ENCODE results near the gene TMEM52B.

Gene TMEM52B

DNA sequence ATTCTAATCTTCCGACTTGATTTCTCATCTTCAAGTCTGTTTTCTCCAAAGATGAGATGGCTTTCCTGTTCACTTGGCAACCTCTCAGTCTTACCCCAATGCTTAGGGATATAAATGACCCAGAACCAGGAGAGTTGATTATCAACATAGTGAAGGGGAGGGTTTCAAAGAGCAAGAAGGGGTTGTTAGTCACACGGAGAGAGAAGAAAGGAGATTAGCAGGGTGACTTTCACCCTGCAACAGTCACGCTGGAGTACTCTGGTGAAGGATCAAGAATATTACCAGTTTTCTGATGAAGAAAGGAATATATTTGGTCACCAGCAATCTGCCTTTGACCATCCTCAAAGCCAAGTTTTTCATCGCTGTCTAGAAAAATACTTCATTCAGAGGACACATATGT, at the start of gene TMEM52B:
TSS of gene TMEM52B (plus strand) at position 212 of the 400 bp plus-strand sequence. CDS start 543 bp downstream, outside the sequence.
- DNase-seq (ENCODE audit: low read depth in 2 of 2), result no peak

DNA sequence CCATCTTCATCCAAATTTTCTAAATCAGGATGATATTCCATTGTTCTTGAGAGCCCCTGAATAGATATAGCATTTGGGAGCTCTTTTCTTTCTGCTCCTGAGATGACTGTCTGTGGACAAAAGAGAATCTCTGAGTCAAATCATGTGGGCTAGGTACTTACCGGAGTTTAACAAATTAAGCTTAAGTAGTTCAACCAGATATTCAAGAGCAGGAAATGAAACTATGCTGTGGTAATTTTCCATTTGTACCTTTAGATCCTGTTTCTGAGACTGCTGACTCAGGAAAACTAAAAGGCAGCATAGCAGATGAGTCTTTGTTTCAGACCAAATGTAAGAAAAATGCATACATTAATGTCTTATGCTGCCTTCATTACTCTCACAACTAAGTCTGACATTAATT, 48.8 kb upstream of the TMEM52B start, which contains the start of gene CLEC7A:
TSS of gene CLEC7A (minus strand) at position 158 of the 400 bp plus-strand sequence. CDS start at position 41, 117 bp downstream.
- no peak for DNase-seq (ENCODE audit: low read depth in 2 of 2)

DNA sequence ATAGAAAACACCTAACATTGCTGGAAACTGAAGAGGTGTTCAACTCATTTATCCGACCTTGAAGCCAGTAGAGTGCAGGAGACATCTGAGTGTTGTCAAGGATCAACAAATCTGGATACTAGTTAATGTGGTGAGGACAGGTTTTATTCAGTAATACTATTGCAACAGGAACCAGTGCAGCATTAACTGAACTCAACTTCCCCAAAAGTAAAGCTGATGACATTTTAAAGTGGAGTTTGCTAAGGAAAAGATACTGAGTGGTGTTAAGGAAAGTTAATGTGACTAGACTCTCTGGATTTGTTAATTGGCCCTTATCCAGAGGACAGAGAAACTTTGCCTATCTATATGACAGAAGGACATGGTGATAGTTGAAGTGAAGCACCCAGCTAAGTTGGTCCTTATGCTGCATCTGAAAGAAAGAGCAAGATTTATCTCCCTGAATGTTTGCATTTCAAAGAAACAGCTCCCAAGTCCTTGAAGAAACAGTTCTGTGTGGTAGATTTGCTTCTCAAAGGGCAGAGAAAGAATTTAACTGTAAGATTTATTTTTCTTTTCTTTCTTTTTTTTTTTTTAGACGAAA, 47.6 kb upstream of the TMEM52B start:
- no peak for DNase-seq (ENCODE audit: low read depth in 2 of 2)

DNA sequence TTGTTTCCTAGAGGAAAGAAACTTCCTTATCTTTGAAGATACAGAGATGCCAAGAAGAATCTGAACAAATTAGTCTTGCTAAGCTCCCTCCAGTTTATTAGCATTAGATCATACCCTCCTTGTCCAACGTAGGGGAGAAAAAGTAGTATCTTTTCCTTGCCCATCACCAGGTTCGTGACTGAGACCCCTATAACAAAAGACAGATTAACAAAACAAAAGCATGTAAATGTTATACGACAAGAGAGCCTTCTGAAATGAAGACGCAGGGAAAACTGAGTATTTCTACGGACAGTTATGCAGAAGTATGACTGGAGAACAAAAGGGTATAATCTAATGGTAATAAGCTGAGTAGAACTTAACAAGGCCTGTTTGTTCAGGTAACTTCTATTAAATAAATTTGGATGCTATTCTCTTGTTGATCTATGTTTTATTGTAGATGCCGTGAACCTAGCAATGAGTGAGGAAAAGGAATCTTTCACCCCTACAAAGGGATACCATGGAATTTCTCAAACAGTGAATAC, 45.9 kb upstream of the TMEM52B start:
- no peak for DNase-seq (ENCODE audit: low read depth in 2 of 2)

DNA sequence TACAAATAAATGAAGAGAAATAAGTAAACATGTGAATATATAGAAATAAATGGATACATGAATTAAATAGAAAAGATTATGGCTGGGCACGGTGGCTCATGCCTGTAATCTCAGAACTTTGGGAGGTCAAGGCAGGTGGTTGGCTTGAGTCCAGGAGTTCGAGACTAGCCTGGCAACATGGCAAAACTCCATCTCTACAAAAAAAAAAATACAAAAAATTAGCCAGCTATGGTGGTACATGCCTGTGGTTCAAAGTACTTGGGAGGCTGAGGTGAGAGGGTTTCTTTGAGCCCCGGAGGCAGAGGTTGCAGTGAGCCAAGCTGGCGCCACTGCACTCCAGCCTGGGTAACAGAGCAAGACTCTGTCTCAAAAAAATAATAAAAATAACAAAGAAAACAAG, 43.7 kb upstream of the TMEM52B start:
- DNase-seq (ENCODE audit: low read depth in 2 of 2), result no peak

DNA sequence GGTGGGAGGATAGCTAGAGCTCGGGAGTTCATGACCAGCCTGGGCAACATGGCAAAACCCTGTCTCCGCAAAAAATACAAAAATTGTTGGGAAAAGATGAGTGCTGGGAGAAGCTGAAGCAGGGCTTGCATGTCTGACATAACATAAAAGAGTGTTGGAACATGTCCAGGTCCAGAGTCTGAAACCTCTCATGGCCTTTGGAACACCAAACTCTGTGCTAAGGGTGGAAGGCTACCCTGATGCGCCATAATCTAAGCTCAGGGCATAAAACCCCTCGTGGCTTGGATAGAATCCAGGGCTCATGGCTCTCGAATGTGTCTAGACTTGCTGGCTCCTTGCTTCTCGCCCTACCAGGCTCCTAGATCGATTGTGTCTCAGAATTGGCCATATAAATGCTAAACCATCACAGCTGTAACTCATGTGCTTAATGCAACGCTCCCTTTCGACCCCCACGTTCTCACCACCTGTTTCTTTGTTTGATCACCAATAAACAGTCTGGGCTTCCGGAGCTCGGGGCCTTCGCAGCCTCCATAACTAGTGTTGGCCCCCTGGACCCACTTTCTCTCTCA, 42.1 kb upstream of the TMEM52B start:
- no peak for DNase-seq (ENCODE audit: low read depth in 2 of 2)

DNA sequence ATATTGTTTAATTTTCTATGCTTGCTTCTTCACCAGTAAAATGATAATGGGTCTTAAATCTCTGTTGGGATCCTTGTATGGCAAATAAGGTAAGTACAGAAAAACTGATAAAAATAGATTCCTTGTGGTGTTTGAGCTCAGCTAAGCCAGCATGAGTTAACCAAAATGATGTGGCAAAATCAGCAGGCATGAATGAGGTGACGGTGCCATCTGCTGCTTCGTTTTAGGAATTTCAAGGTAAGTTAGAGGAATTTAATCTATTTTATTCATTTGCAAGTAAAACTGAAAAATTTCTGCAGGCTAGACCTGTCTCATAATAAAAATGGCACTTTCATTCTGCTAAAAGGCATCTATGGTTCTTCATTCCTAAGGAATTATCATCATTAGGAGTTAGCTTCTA, 38.8 kb upstream of the TMEM52B start:
- no peak for DNase-seq (ENCODE audit: low read depth in 2 of 2)

DNA sequence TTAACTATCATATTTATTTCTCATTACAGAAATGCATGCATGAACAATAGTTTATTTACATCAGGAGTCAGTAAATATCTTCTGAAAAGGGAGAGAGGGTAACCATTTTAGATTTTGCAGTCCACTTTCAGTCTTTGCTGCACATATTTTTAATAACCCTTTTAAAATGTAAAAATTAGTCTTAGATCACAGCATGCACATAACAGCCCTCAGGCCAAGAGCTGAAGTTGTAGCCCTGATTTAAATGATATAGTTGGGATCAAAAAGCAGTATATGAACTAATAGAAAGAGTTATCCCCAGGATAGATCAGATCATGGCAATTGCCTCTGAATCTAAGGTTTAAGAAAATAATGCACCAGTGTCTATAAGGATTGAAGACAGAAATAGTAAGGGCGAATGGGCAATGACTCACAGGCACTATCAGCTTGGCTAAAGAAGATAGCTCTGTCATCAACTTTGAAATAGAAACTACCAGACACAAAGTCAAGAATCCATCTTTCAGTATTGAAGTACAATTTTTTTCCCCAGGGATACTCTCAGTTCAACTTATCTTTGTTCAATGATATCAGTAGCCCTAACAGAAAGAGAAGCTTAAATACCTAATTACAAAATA, 35.7 kb upstream of the TMEM52B start:
- DNase-seq (ENCODE audit: low read depth in 2 of 2), result no peak

DNA sequence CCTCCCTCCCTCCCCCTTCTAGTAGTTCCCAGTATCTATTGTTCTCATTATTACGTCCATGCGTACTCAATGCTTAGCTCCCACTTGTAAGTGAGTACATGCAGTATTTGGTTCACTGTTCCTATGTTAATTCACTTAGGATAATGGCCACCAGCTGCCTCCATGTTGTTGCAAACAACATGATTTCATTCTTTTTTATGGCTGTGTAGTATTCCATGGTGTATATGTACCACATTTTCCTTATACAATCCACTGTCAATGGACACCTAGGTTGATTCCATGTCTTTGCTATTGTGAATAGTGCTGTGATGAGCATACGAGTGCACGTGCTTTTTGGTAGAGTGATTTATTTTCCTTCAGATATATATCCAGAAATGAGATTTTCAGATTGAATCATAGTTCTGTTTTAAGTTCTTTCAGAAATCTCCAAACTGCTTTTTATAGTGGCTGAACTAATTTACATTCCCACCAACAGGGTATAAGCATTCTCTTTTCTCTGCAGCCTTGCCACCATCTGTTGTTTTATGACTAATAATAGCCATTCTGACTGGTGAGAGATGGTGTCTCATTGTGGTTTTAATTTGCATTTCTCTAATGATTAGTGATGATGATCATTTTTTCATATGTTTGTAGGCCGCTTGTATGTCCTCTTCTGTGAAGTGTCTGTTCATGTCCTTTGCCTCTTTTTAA, 31.0 kb upstream of the TMEM52B start:
- DNase-seq (ENCODE audit: low read depth in 2 of 2), result no peak

DNA sequence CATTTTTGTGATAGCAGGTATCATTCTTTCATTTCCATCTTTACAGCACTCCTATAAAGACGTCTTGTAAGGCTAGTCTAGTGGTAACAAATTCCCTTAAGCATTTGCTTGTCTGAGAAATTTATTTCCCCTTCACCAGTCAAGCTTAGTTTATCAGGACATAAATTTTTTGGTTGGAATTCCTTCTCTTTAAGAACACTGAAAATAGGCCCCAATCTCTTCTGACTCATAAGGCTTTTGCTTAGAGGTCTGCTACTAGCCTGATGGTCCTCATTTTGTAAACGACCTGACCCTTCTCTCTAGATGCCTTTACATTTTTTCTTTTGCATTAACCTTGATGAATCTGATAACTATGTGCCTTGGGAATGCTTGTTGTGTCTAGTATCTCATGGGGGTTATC, 27.2 kb upstream of the TMEM52B start:
- no peak for DNase-seq (ENCODE audit: low read depth in 2 of 2)

DNA sequence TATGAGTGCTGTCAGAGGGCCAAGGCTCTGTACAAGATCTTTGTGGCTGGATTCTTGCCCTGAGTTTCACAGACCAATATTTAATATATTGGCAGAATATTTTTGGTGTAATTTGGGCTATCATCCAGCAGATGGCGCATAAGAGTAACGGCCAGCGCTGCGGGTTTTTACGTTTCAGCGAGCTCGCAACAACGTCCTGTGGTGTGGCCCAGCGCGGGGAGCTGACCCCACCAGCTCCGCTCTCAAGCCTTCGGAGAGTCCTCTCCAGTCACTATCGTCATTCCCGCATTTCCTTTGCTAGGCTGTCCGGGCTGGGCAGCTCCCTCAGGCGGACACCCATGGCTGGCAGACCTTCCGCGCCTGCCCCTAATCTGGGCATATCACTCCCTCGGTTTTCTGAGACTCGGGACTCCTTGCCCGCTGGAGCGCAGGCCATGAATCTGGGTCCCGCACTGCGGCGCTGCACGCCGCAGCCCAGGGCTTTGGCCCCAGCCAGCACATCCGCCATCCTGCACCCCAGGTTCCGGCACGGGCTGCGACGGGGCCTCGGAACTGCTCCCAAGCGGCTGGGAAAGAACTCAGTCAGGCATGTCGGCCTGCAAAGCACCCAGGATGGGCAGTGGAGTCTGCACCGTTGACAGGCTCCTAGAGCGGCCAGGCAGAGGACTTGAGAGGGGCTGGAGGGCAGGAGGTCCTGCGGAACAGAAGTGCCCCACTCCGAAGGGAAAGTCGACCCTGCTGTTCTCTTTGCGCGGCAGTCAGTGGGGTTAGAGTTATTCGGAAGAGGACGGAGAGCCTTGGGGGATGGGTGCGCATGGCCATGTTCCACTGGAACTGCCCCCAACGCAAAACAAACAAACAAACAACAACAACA, 25.3 kb upstream of the TMEM52B start:
- DNase-seq (ENCODE audit: low read depth in 2 of 2), result peak; percentile 5 to 32

DNA sequence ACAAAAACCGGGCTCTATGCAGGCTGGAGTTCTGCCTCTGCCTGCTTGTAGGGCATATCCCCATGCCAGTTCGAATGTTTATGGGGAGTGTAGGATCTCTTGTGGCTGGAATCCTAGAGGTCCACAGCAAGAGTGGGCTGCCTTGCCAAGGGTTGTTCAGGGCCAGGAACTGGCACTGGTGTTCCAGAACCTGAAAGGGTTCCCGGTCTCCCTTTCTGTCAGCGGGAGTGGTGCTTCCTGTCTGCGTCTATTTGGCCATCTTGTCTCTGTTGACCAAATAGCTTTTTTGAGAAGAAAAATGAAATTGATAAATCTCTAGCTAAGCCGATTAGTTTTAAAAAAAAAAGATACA, 24.7 kb upstream of the TMEM52B start:
- no peak for DNase-seq (ENCODE audit: low read depth in 2 of 2)

DNA sequence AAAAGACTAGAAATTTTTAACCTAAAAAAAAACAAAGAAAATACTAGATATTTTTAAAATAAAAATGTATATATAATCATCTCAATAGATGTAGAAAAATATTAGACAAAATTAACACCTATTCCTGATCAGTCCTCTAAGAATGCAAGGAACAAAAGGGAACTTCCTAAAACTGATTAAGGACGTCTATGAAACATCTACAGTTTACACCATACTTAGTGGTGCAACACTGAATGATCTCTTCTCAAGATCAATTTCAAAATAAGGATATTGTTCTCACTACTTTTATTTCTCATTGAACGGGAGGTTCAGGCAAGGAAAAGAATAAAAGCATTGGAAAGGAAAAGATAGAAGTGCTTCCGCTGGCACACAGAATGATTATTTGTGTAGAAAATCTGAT, 22.9 kb upstream of the TMEM52B start:
- DNase-seq (ENCODE audit: low read depth in 2 of 2), result no peak

DNA sequence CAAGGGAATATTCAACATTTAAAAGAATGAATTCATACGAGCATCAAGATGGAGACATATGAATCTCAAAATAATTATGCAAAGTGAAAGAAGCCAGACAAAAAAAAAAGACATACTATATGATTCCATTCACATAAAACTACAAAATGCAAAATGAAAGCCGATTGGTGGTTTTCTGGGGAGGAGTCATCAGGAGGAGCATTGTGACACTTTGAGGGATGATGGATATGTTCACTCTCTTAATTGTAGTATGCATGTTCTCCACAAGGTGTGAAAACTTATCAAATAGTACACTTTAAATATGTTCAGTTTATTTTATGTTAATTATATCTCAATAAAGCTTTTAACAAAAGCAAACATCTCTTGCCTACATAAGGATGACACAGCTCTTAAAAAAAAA, 20.4 kb upstream of the TMEM52B start:
- no peak for DNase-seq (ENCODE audit: low read depth in 2 of 2)

DNA sequence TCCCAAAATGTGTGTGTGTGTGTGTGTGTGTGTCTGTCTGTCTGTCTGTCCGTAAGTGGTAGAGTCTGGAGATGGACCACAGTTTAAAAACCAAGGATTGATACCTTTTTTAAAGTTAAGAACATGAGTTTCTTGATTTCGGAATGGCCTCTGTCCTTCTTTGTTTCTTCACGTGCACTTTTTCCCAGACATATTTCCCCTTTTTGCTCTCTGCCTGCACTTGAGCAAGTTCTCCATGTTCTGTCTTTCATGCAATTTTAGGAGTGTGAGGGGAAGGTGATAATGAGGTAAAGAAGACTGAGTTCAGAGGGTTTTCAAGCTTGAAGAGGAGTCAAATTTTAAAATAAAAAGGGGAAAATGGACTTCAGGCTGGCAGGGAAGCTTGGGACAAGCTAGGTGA, 19.6 kb upstream of the TMEM52B start:
- no peak for DNase-seq (ENCODE audit: low read depth in 2 of 2)

DNA sequence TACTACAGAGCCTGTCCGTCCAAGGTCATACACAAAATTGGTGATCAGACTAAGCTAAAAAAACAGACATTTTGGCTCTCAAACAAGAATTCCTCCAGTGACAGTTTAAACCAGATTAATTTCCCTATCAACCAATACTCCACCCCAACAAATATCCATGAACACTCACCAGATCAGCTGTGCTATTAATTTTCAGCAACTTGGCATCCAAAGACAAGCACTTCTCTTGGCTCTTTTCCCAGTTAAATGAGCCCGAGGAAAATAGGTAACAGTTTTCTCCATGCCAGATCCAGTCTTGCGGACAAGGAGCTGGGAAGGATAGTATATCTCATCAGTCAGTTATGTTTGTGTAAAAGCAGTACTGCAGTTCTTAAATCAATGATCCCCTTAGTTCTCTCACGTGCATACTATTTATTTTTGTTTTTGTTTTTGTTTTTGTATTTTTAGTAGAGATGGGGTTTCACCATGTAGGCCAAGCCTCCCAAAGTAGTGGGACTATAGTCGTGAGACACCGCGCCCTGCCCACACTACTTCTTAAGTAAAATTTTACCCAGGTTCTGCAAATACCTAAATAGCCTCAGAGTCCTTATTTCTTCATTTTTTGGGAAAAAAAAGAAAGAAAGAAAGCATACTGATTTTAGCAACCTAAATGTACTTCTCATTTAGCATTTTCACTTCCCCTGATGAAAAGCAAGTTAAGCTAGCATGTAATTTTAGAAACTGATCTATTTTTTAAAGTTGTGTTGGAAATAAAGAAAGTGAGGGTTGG, 18.0 kb upstream of the TMEM52B start:
- DNase-seq (ENCODE audit: low read depth in 2 of 2), result no peak

DNA sequence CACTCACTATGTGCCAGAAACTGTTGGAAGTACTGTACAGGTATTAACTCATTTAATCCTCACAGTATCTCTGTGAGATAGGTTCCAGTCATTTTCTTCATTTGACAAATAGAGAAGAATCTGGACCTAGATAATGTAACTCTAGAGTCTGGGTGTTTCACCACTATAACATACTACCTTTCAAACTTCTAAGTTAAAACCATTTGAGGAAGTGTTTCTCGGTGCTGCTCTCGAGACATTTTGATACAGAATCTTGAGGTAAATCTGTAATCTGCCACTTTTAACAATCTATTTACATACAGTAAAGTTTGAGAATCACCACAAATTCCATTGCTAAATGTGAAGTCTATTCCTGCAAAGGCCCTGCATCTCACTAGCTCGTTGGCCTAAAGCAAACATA, 15.7 kb upstream of the TMEM52B start:
- no peak for DNase-seq (ENCODE audit: low read depth in 2 of 2)

DNA sequence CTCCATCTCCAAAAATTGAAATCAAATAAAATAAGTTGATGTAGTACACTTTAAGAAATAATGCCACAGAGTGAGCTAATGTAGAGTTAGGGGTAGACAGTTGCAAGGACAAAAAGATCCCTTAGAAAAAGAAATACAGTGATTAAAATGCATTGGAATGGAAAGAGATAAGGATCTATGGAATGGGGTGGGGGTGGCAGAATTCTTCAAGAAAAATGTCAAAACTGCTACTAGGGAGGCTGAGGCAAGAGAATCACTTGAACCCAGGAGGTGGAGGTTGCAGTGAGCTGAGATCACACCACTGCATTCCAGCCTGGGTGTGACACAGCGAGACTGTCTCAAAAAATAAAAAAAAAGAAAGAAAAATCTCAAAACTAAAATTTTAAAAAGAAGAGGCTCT, 13.4 kb upstream of the TMEM52B start:
- DNase-seq (ENCODE audit: low read depth in 2 of 2), result no peak

DNA sequence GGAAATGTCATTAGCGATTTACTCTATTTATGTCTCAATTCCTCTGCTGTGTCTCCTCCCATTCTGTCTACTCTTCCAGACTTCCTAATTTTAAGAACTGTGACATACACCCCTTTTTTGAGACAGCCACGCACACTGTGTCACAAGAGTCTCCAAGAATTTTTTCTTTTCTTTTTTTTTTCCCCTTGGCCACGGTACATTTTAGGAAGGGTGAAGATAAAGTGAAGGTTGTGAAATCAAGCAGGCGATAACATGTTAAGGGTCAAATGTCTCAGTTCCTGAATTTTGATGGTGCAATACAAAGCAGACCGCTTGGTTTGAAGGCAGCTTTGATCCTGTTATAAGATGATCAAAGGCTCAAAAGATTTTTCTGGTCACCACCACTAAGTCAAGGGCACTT, 11.2 kb upstream of the TMEM52B start:
- DNase-seq (ENCODE audit: low read depth in 2 of 2), result no peak

DNA sequence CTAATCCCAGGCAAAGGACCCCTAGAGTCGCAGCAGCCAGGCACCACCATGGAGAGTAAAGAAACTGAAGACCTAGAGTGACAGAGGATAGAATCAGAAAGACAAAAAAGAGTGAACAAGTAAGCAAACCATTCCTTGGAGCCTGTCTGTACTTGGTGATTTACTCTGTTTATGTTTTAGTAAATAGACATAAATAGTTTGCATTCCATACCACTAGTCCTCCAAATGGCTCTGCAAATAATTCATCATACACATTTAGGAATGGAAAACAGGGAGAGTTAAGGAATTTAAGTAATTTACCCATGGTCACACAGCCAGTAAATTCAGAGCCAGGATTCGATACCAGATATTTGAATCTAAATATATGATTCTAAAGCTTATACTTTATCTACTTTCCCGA, 9.7 kb upstream of the TMEM52B start:
- DNase-seq (ENCODE audit: low read depth in 2 of 2), result no peak

DNA sequence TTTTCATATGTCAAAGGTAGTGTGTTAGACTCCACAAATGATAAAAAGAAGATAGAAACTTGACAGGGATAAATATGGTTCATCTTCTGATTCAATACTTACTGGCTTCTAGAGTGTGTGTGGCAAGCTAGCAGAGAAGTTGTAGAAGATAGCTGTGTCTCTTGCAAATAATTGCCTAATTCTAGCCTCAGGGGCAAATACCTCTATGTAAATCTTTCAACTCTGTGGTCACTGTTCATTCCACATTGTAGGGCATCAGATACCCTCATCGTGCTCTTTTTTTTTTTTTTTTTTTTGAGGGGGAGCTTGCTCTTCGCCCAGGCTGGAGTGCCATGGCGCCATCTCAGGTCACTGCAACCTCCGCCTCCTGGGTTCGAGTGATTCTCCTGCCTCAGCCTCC, 8.6 kb upstream of the TMEM52B start:
- DNase-seq (ENCODE audit: low read depth in 2 of 2), result no peak

Measured in stimulated activated CD8-positive, alpha-beta memory T cell treated with anti-CD3 and anti-CD28 coated beads, Interleukin-7, amount 100 ng/mL, for 1 hour (primary cell).